Endodermal cell (in vitro differentiated cells): ENCODE measurements around the gene HOXD3. TPM values are rescaled to one million over a fixed set of nuclear protein-coding genes. Genes with fewer than 3 reads are reported as not detected.

Experiments
- DNase-seq: peaks from one replicate; pipeline ENCODE4 v3.0.0-alpha.2; 2017
- H3K27ac ChIP-seq: 2 replicates; pipeline ENCODE4 v1.5.1; 2013; ENCODE audit warnings: mild to moderate bottlenecking, low read depth, low read length, moderate library complexity
- H3K27me3 ChIP-seq: 2 replicates; pipeline ENCODE4 v1.6.1; 2013; ENCODE audit warnings: mild to moderate bottlenecking, low read length, moderate library complexity; ENCODE audit not compliant: insufficient read depth, control insufficient read depth, poor library complexity, severe bottlenecking
- H3K36me3 ChIP-seq: 2 replicates; pipeline ENCODE4 v1.7.0; 2013; ENCODE audit warnings: mild to moderate bottlenecking, low read length, moderate library complexity; ENCODE audit not compliant: control insufficient read depth, insufficient read depth
- H3K4me1 ChIP-seq: one replicate; pipeline ENCODE4 v1.7.0; 2013; ENCODE audit warnings: low read length; ENCODE audit not compliant: control insufficient read depth, insufficient read depth
- H3K4me3 ChIP-seq: 2 replicates; pipeline ENCODE4 v1.5.1; 2013; ENCODE audit warnings: mild to moderate bottlenecking, low read length, moderate library complexity
- H3K9ac ChIP-seq: 2 replicates; pipeline ENCODE4 v1.6.1; 2013; ENCODE audit warnings: mild to moderate bottlenecking, low read length, moderate library complexity; ENCODE audit not compliant: poor library complexity, severe bottlenecking; ENCODE audit errors: extremely low read depth
- H3K9me3 ChIP-seq: 2 replicates; pipeline ENCODE4 v1.6.1; 2013; ENCODE audit warnings: mild to moderate bottlenecking, low read length, moderate library complexity; ENCODE audit not compliant: control insufficient read depth
- H3K27ac Mint-ChIP-seq: 2 replicates; pipeline ENCODE4 v1.8.0; 2020; ENCODE audit warnings: mixed read lengths
- H3K27me3 Mint-ChIP-seq: 2 replicates; pipeline ENCODE4 v1.8.0; 2021; ENCODE audit warnings: mild to moderate bottlenecking, mixed read lengths; ENCODE audit not compliant: insufficient read depth
- H3K36me3 Mint-ChIP-seq: 2 replicates; pipeline ENCODE4 v1.8.0; 2020; ENCODE audit warnings: low read depth, mixed read lengths
- H3K4me1 Mint-ChIP-seq: 2 replicates; pipeline ENCODE4 v1.8.0; 2020; ENCODE audit warnings: mixed read lengths
- H3K4me3 Mint-ChIP-seq: 2 replicates; pipeline ENCODE4 v1.8.0; 2020; ENCODE audit warnings: mild to moderate bottlenecking, moderate library complexity, mixed read lengths
- H3K9me3 Mint-ChIP-seq: 2 replicates; pipeline ENCODE4 v1.8.0; 2020; ENCODE audit warnings: mild to moderate bottlenecking, mixed read lengths
- CTCF ChIP-seq: fragments of 200-600 bp; sonication (generic); conservative IDR thresholded peaks from 2 replicates; pipeline ENCODE4 v1.5.0; 2021; ENCODE audit warnings: antibody characterized with exemption, mild to moderate bottlenecking
- WGBS, 2 experiments: methylation state at CpG; one replicate each; pipeline versions ENCODE4 v1.1.5 to v1.1.7; 2013; ENCODE audit warnings: missing lambda C conversion rate in 2 of 2, mixed read lengths in 1 of 2; ENCODE audit not compliant: insufficient coverage in 1 of 2, insufficient read length in 1 of 2; 5-methylcytosine and 5-hydroxymethylcytosine counted together
- total RNA-seq, 2 donors: library from RNA; stranded (reverse); fragmentation: NEBNext Ultra II Directional in 1 of 2; extraction: Animal tissue kit (Norgen Biotek cat#: 25700) in 1 of 2; gene quantifications; 2 replicates in 1 of 2; 3 replicates in 1 of 2; pipeline ENCODE4 v1.2.1, GENCODE V29; 2021

Gene HOXD3
- total RNA-seq, 2 donors from 2014 or later = not detected

- H3K9me3 ChIP-seq = no peaks in the 10 kb centered on the region
- no peak overlapping the region for H3K9ac ChIP-seq
- no peak overlapping the region for H3K4me3 ChIP-seq
- Mint-ChIP-seq H3K27me3 (peaks cover 36% of the 10 kb centered on the region), H3K36me3 (no peaks in the 10 kb centered on the region), H3K4me1 (no peaks in the 10 kb centered on the region), H3K27ac (no peak overlapping the region), H3K4me3 (no peak overlapping the region), H3K9me3 (no peaks in the 10 kb centered on the region)
- TF ChIP-seq CTCF = no peak
- peaks cover 7% of the 10 kb centered on the region for H3K27me3 ChIP-seq
- H3K27ac ChIP-seq = no peak overlapping the region
- H3K4me1 ChIP-seq = no peaks in the 10 kb centered on the region
- WGBS, 2 experiments = 94 to 100% methylated on average over 1 of the region's 1 CpG
- no peak for DNase-seq
- H3K36me3 ChIP-seq = no peaks in the 10 kb centered on the region
Measured at GRCh38 chr2:176205126-176205525, 48.0 kb downstream of the HOXD3 start.

- Mint-ChIP-seq H3K4me1 (no peaks in the 10 kb centered on the region), H3K27ac (no peak overlapping the region), H3K27me3 (peaks cover 38% of the 10 kb centered on the region), H3K4me3 (no peak overlapping the region), H3K36me3 (no peaks in the 10 kb centered on the region), H3K9me3 (no peaks in the 10 kb centered on the region)
- DNase-seq = no peak
- Histone ChIP-seq H3K4me3 (no peak overlapping the region), H3K27ac (no peak overlapping the region), H3K9ac (no peak overlapping the region), H3K27me3 (peaks cover 7% of the 10 kb centered on the region), H3K36me3 (no peaks in the 10 kb centered on the region), H3K4me1 (no peaks in the 10 kb centered on the region), H3K9me3 (no peaks in the 10 kb centered on the region)
- TF ChIP-seq CTCF = no peak
- 93 to 100% methylated on average over 1 to 2 of the region's 2 CpGs for WGBS, 2 experiments
Measured at GRCh38 chr2:176206136-176206535, 49.0 kb downstream of the HOXD3 start.

GRCh38 chr2:176206682-176207081, 49.6 kb downstream of the HOXD3 start:
- H3K4me3 Mint-ChIP-seq = no peak overlapping the region
- Histone ChIP-seq H3K4me1 (no peaks in the 10 kb centered on the region), H3K27me3 (peaks cover 7% of the 10 kb centered on the region), H3K36me3 (no peaks in the 10 kb centered on the region), H3K27ac (no peak overlapping the region), H3K9me3 (no peaks in the 10 kb centered on the region), H3K4me3 (no peak overlapping the region), H3K9ac (no peak overlapping the region)
- no peak overlapping the region for H3K27ac Mint-ChIP-seq
- no peaks in the 10 kb centered on the region for H3K9me3 Mint-ChIP-seq
- H3K36me3 Mint-ChIP-seq = no peaks in the 10 kb centered on the region
- peaks cover 39% of the 10 kb centered on the region for H3K27me3 Mint-ChIP-seq
- TF ChIP-seq CTCF = no peak
- WGBS, 2 experiments = 94 to 100% methylated on average over 1 to 2 of the region's 2 CpGs
- H3K4me1 Mint-ChIP-seq = no peaks in the 10 kb centered on the region
- no peak for DNase-seq
